Esophagus squamous epithelium (tissue), 5 donors: ENCODE data around the gene PERP. TPM values are rescaled to one million over a fixed set of nuclear protein-coding genes. Genes with fewer than 3 reads are reported as not detected.

Experiments used
- DNase-seq: peaks from one replicate; lab custom pipeline; 2025; lab: John Stamatoyannopoulos, UW
- H3K27ac ChIP-seq, 4 donors: fragments of 200-600 bp; sonication (generic); one replicate each; pipeline ENCODE4 v1.5.1; 2016 to 2019; ENCODE audit warnings: mild to moderate bottlenecking in 1 of 4
- H3K27me3 ChIP-seq, 4 donors: fragments of 200-600 bp; sonication (generic); 1 replicate in 3 of 4; 2 replicates in 1 of 4; pipeline versions ENCODE4 v1.5.1 to v1.6.0; 2017 to 2021; ENCODE audit warnings: antibody characterized with exemption in 1 of 4
- H3K36me3 ChIP-seq, 3 donors: fragments of 200-600 bp; sonication (generic); one replicate each; pipeline ENCODE4 v1.5.1; 2016 to 2019
- H3K4me1 ChIP-seq, 3 donors: fragments of 200-600 bp; sonication (generic); one replicate each; pipeline ENCODE4 v1.5.1; 2017 to 2019
- H3K4me3 ChIP-seq, 4 donors: fragments of 200-600 bp; sonication (generic); 1 replicate in 3 of 4; 2 replicates in 1 of 4; pipeline ENCODE4 v1.5.1; 2016 to 2019; ENCODE audit warnings: mild to moderate bottlenecking in 2 of 4, moderate library complexity in 1 of 4
- H3K9me3 ChIP-seq, 3 donors: fragments of 200-600 bp; sonication (generic); one replicate each; pipeline ENCODE4 v1.5.1; 2016 to 2019
- CTCF ChIP-seq, 6 experiments: fragments of 450-650 bp in 4 of 6; fragments of 200-600 bp in 2 of 6; sonication (generic) in 2 of 6; IDR thresholded peaks; one replicate each; pipeline ENCODE4 v1.5.1; 2016 to 2019; ENCODE audit warnings: antibody characterized with exemption in 6 of 6, mild to moderate bottlenecking in 4 of 6, moderate library complexity in 4 of 6
- POLR2A ChIP-seq, 4 donors: fragments of 450-650 bp; IDR thresholded peaks; one replicate each; pipeline ENCODE4 v1.6.1; 2017; ENCODE audit warnings: antibody characterized with exemption in 4 of 4, mild to moderate bottlenecking in 4 of 4, moderate library complexity in 3 of 4
- WGBS, 2 donors: methylation state at CpG; one replicate each; pipeline ENCODE4 v1.1.5; 2018; 5-methylcytosine and 5-hydroxymethylcytosine counted together
- intact Hi-C: fragments of 100-400 bp; cut with DNase I; formaldehyde crosslinking; loops from one replicate; pipeline ENCODE4 v1.15.0; 2022
- total RNA-seq, 4 donors: library from RNA; depleted of rRNA; stranded (reverse); fragments of >200 nt; gene quantifications; one replicate each; pipeline ENCODE4 v1.1.0, GENCODE V29; 2016
- donor health status: DM: yes; HTN: yes; CAD: no.

PERP gene
- total RNA-seq, 4 donors from 2014 or later, result 586 to 976 (median 833) TPM

GRCh38 chr6:138073264-138073663, 34.0 kb downstream of the PERP start:
- intact Hi-C loops, result no loop called here
- H3K4me1 ChIP-seq, result peaks cover 0 to 4% (median 0%) of the 10 kb centered on the region in 3 donors
- no peaks in the 10 kb centered on the region for H3K27me3 ChIP-seq
- H3K4me3 ChIP-seq, result no peak overlapping the region
- TF ChIP-seq CTCF (IDR thresholded peaks at IDR 0.05) (no peak), POLR2A (IDR thresholded peaks at IDR 0.05) (no peak)
- no peaks in the 10 kb centered on the region for H3K9me3 ChIP-seq
- 91 to 100% methylated on average over 1 of the region's 1 CpG for WGBS, 2 donors
- no peak for DNase-seq
- no peak overlapping the region for H3K27ac ChIP-seq
- no peaks in the 10 kb centered on the region for H3K36me3 ChIP-seq

- TF ChIP-seq CTCF (IDR thresholded peaks at IDR 0.05) (no peak), POLR2A (IDR thresholded peaks at IDR 0.05) (no peak)
- intact Hi-C loops, result no loop called here
These were observed 43.5 kb downstream of the PERP start for GRCh38 chr6:138063726-138064125.

GRCh38 chr6:138054982-138055381, 52.2 kb downstream of the PERP start:
- 55 to 71% methylated on average over 1 of the region's 1 CpG for WGBS, 2 donors
- intact Hi-C loops, result no loop called here
- Histone ChIP-seq H3K36me3 (no peaks in the 10 kb centered on the region), H3K27me3 (no peaks in the 10 kb centered on the region), H3K9me3 (peaks cover 0 to 18% (median 0%) of the 10 kb centered on the region in 3 donors), H3K4me1 (no peaks in the 10 kb centered on the region), H3K27ac (no peak overlapping the region), H3K4me3 (no peak overlapping the region)
- DNase-seq, result no peak
- TF ChIP-seq POLR2A (IDR thresholded peaks at IDR 0.05) (no peak), CTCF (IDR thresholded peaks at IDR 0.05) (no peak)

More at GRCh38 chr6:138063726-138064125, 43.5 kb downstream of the PERP start:
- Histone ChIP-seq H3K36me3 (no peaks in the 10 kb centered on the region), H3K27ac (no peak overlapping the region), H3K27me3 (no peaks in the 10 kb centered on the region), H3K4me3 (no peak overlapping the region), H3K9me3 (no peaks in the 10 kb centered on the region), H3K4me1 (peaks cover 0 to 8% (median 0%) of the 10 kb centered on the region in 3 donors)
- DNase-seq, result no peak
- 52 to 67% methylated on average over 2 of the region's 2 CpGs for WGBS, 2 donors

GRCh38 chr6:138052783-138053182, 54.4 kb downstream of the PERP start:
- H3K36me3 ChIP-seq, result no peaks in the 10 kb centered on the region
- no peak overlapping the region for H3K4me3 ChIP-seq
- H3K27me3 ChIP-seq, result no peaks in the 10 kb centered on the region
- TF ChIP-seq POLR2A (IDR thresholded peaks at IDR 0.05), result no peak
- TF ChIP-seq CTCF (IDR thresholded peaks at IDR 0.05), result no peak
- no peaks in the 10 kb centered on the region for H3K4me1 ChIP-seq
- no peak for DNase-seq
- H3K9me3 ChIP-seq, result peaks cover 0 to 18% (median 0%) of the 10 kb centered on the region in 3 donors
- H3K27ac ChIP-seq, result no peak overlapping the region
- intact Hi-C loops, result no loop called here
- WGBS, 2 donors, result 60 to 75% methylated on average over 2 to 3 of the region's 3 CpGs

- Histone ChIP-seq H3K36me3 (no peaks in the 10 kb centered on the region), H3K4me3 (no peak overlapping the region), H3K9me3 (no peaks in the 10 kb centered on the region), H3K27ac (no peak overlapping the region), H3K27me3 (no peaks in the 10 kb centered on the region), H3K4me1 (no peaks in the 10 kb centered on the region)
- intact Hi-C loops, result no loop called here
- DNase-seq, result no peak
- no peak for TF ChIP-seq CTCF (IDR thresholded peaks at IDR 0.05)
- TF ChIP-seq POLR2A (IDR thresholded peaks at IDR 0.05), result no peak
- WGBS, 2 donors, result 59 to 60% methylated on average over 1 of the region's 1 CpG
These were observed 62.2 kb downstream of the PERP start for GRCh38 chr6:138044972-138045371.
